Tibial nerve (tissue), 3 donors: Measurements from ENCODE around the gene SECISBP2L.

Source experiments
- CTCF ChIP-seq, 5 experiments: fragments of 200-600 bp in 3 of 5; fragments of 450-650 bp in 2 of 5; sonication (generic) in 3 of 5; IDR thresholded peaks; one replicate each; pipeline ENCODE4 v1.5.1; 2016 to 2019; ENCODE audit warnings: antibody characterized with exemption in 5 of 5, mild to moderate bottlenecking in 3 of 5, moderate library complexity in 2 of 5
- POLR2A ChIP-seq, 2 donors: fragments of 450-650 bp; IDR thresholded peaks; one replicate each; pipeline ENCODE4 v1.6.1; 2017; ENCODE audit warnings: antibody characterized with exemption in 2 of 2, mild to moderate bottlenecking in 2 of 2, moderate library complexity in 2 of 2

DNA sequence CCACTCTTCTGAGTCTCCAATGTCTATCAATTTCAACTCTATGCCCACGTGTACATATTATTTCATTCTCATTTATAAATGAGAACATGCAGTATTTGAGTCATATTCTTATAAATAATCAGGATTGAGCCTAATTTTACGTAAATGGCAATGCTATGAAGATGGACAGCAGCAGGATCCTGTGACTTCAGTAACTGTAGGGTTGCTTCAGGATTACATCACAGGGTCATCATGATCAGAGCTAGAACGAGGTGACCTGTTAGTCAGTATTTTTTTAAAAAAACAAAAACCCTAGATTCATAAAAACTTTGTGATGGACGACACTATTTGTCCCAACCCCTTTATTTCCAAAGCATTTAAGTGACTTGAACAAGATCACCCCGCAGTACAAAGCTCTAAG lies 104.3 kb downstream of the SECISBP2L start:
- TF ChIP-seq CTCF (IDR thresholded peaks at IDR 0.05) (no peak), POLR2A (IDR thresholded peaks at IDR 0.05) (no peak)
